Measurements from ENCODE around the gene TANGO2. TPM values are rescaled to one million over a fixed set of nuclear protein-coding genes. Genes with fewer than 3 reads are reported as not detected.

Gene TANGO2
- total and polyA plus RNA-seq, 9 of the 15 experiments (the other 6 are each of a cell fraction or from before 2014, with no cell fraction given), result 15.5 to 94.9 (median 70.1) TPM

DNA sequence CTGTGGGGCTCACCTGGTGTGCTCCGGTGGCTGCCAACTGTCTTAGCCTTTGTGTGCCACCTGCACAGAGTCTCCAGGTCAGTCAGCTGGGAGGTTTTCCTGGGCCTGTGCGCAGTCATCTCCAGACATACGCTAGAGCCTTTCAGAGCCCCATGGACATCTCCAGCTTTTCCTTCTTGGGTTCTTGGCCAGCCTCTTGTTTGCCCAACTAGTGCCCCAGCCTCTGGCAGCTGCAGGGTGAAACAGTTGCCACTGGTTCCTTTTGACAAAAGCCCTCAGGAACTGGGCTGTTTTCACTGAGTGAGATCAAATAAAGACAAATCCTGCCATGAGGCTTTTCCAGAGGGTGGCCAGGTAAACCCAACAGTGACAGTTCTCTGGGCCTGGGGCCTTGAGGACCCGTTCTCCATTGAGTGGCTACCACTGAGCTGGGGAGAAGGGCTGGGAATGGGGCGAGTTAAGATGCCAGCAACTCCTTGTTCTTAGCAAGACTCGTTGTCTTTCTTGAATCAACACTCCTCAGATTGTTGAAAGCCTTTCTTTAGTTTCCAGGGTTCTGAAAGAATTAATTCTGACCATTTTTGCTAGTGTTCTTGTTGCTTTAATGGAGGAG, 78.3 kb downstream of the TANGO2 start (continued):
- TF ChIP-seq ATF1 (CRISPR knock-in tag; IDR thresholded peaks at IDR 0.05) (no peak), ATF1 (tag; IDR thresholded peaks at IDR 0.05) (no peak), EZH2 (IDR thresholded peaks at IDR 0.05; ENCODE audit: borderline replicate concordance, low read depth, low read length) (no peak), MED1 (CRISPR knock-in tag; IDR thresholded peaks at IDR 0.05; ENCODE audit: borderline replicate concordance) (peak; percentile 74; the same call in 1 of the 2 replicates), NELFE (IDR thresholded peaks at IDR 0.05; ENCODE audit: insufficient read depth, insufficient read length) (no peak), ZNF212 (CRISPR knock-in tag; IDR thresholded peaks at IDR 0.05) (no peak), ARID1B (IDR thresholded peaks at IDR 0.05) (no peak), MAZ (CRISPR knock-in tag; conservative IDR thresholded peaks at IDR 0.05 in 1 of 2, IDR thresholded peaks at IDR 0.05 in 1 of 2) (no peak), ZKSCAN8 (CRISPR knock-in tag; IDR thresholded peaks at IDR 0.05) (no peak), TGIF2 (CRISPR knock-in tag; IDR thresholded peaks at IDR 0.05) (peak; percentile 40; the same call in 1 of the 2 replicates), RB1 (IDR thresholded peaks at IDR 0.05; ENCODE audit: low read depth) (no peak)
- TF ChIP-seq, protein P1, sequence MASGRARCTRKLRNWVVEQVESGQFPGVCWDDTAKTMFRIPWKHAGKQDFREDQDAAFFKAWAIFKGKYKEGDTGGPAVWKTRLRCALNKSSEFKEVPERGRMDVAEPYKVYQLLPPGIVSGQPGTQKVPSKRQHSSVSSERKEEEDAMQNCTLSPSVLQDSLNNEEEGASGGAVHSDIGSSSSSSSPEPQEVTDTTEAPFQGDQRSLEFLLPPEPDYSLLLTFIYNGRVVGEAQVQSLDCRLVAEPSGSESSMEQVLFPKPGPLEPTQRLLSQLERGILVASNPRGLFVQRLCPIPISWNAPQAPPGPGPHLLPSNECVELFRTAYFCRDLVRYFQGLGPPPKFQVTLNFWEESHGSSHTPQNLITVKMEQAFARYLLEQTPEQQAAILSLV (tag; IDR thresholded peaks at IDR 0.05), result no peak

All from K562 (cell line).